Activated T-cell treated with anti-CD3 and anti-CD28 coated beads, Interleukin-2, amount 50 U/mL, for 72 hours (primary cell): ENCODE measurements around the gene PGR. TPM values are rescaled to one million over a fixed set of nuclear protein-coding genes. Genes with fewer than 3 reads are reported as not detected.

ENCODE experiments used
- ATAC-seq, 2 donors: fragments of 150-1000 bp; cut with Tn5 transposase; replicated peaks in 1 of 2; 2 replicates each; pipeline ENCODE4 v1.10.0; 2021; ENCODE audit warnings: moderate library complexity in 2 of 2, mild to moderate bottlenecking in 1 of 2
- DNase-seq, 2 donors: peaks; one replicate each; pipeline ENCODE4 v3.0.0; 2021 to 2022; ENCODE audit warnings: mixed read lengths in 1 of 2
- H3K27ac Mint-ChIP-seq: one replicate; pipeline ENCODE4 v1.8.0; 2022; ENCODE audit warnings: mild to moderate bottlenecking, moderate library complexity, mixed read lengths
- H3K27me3 Mint-ChIP-seq: one replicate; pipeline ENCODE4 v1.8.0; 2022; ENCODE audit warnings: low read depth, mixed read lengths
- H3K36me3 Mint-ChIP-seq, 2 donors: one replicate each; pipeline ENCODE4 v1.8.0; 2022; ENCODE audit warnings: mixed read lengths in 2 of 2, mild to moderate bottlenecking in 1 of 2; ENCODE audit not compliant: insufficient read depth in 2 of 2
- H3K4me1 Mint-ChIP-seq: one replicate; pipeline ENCODE4 v1.8.0; 2022; ENCODE audit warnings: low read depth, mixed read lengths
- H3K4me3 Mint-ChIP-seq, 2 donors: one replicate each; pipeline ENCODE4 v1.8.0; 2022; ENCODE audit warnings: mild to moderate bottlenecking in 2 of 2, mixed read lengths in 2 of 2, moderate library complexity in 2 of 2
- H3K9me3 Mint-ChIP-seq, 2 donors: one replicate each; pipeline ENCODE4 v1.8.0; 2022; ENCODE audit warnings: mixed read lengths in 2 of 2
- total RNA-seq, 2 donors: library from RNA; stranded (reverse); gene quantifications; one replicate each; pipeline ENCODE4 v1.2.3, GENCODE V29; 2022

The PGR gene
- not detected for total RNA-seq

DNA sequence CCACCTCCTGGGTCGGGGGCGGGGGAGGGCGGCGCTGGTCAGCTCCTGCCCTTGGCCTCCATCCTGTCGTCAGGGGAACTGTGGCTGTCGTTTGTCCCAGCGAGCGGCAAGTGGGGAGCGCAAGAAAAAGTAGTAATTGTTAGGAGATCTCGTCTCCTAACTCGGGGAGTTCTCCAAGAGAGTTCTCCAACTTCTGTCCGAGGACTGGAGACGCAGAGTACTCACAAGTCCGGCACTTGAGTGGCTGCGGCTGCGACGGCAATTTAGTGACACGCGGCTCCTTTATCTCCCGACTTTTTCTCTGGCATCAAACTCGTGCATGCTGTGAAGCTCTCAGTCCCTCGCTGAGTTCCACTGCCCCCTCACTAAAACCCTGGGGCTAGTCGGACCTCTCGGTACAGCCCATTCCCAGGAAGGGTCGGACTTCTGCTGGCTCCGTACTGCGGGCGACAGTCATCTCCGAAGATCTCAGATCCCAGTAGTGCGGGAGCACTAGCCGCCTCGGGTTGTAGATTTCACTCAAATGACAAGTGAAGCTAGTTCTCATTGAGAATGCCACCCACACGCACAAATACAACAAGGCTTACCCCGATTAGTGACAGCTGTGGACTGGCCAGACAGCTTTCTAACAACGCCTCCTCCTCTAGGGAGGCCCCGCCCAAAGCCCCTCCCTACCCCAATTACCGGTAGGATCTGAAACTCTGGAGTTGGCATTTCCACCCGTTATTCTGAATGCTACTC is at the start of gene PGR:
Gene PGR, minus strand, starts transcription at position 611 of the 741 bp plus-strand sequence. CDS start 743 bp downstream, outside the sequence.
- H3K9me3 Mint-ChIP-seq: no peaks in the 10 kb centered on the region
- ATAC-seq: no peak
- no peak for DNase-seq
- H3K27me3 Mint-ChIP-seq: peaks cover 28% of the 10 kb centered on the region
- no peak within 1 kb of the TSS for H3K4me3 Mint-ChIP-seq
- peaks cover 1 to 2% of the 10 kb centered on the region in 2 donors for H3K36me3 Mint-ChIP-seq
- H3K4me1 Mint-ChIP-seq: peaks cover 7% of the 10 kb centered on the region
- no peak within 1 kb of the TSS for H3K27ac Mint-ChIP-seq

GRCh38 chr11:101176381-101176780 is 46.8 kb upstream of the PGR start:
- Mint-ChIP-seq H3K27me3 (no peaks in the 10 kb centered on the region), H3K27ac (no peak overlapping the region), H3K36me3 (no peaks in the 10 kb centered on the region), H3K9me3 (peaks cover 4 to 9% of the 10 kb centered on the region in 2 donors), H3K4me3 (no peak overlapping the region), H3K4me1 (no peaks in the 10 kb centered on the region)
- DNase-seq (no peak), ATAC-seq (no peak)

- Mint-ChIP-seq H3K9me3 (peaks cover 3 to 5% of the 10 kb centered on the region in 2 donors), H3K27me3 (no peaks in the 10 kb centered on the region), H3K36me3 (no peaks in the 10 kb centered on the region), H3K27ac (no peak overlapping the region), H3K4me1 (no peaks in the 10 kb centered on the region), H3K4me3 (no peak overlapping the region)
- DNase-seq: no peak
- ATAC-seq: no peak
These were observed 40.3 kb upstream of the PGR start for GRCh38 chr11:101169944-101170343.

DNA sequence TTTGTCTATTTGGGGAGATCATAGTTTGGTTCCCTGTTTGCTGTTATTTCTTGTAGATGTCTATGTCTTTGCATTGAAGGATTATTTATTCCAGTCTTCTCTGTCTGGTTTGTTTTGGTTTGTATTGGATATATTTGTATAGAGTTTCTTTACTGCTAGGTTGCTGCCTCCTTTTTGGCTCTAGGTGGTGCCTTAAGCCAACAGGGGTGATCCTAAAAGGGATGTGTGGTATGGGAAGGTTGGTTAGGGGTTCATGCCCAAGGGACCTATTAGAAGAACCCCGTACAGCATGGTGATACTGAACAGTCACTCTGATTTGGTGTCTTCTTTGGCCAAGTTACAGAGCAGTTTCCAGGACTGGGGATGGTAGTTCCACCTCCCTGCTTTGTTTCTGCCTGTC is 36.4 kb upstream of the PGR start:
- Mint-ChIP-seq H3K9me3 (peaks cover 8% of the 10 kb centered on the region in 2 donors), H3K27me3 (no peaks in the 10 kb centered on the region), H3K36me3 (no peaks in the 10 kb centered on the region), H3K4me3 (no peak overlapping the region), H3K27ac (no peak overlapping the region), H3K4me1 (no peaks in the 10 kb centered on the region)
- no peak for ATAC-seq
- DNase-seq: no peak

DNA sequence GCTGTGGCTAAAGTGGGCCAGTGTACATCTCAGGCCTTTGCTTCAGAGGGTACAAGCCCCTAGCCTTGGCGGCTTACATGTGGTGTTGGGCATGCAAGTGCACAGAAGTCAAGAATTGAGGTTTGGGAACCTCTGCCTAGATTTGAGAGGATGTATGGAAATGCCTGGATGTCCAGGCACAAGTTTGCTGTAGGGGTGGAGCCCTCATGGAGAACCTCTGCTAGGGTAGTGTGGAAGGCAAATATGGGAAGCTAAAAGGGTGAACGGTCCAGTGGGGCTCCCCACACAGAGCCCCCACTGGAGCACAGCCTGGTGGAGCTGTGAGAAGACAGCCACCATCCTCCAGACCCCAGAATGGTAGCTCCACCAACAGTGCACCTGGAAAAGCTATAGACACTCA is 28.5 kb upstream of the PGR start:
- Mint-ChIP-seq H3K27me3 (no peaks in the 10 kb centered on the region), H3K4me1 (no peaks in the 10 kb centered on the region), H3K36me3 (no peaks in the 10 kb centered on the region)

GRCh38 chr11:101138245-101138930 is 8.8 kb upstream of the PGR start:
- no peaks in the 10 kb centered on the region for H3K27me3 Mint-ChIP-seq
- H3K4me1 Mint-ChIP-seq: no peaks in the 10 kb centered on the region
- ATAC-seq (no peak), DNase-seq (no peak)
- H3K4me3 Mint-ChIP-seq: no peak overlapping the region
- no peaks in the 10 kb centered on the region for H3K36me3 Mint-ChIP-seq
- H3K9me3 Mint-ChIP-seq: peaks cover 0 to 5% of the 10 kb centered on the region in 2 donors
- H3K27ac Mint-ChIP-seq: no peak overlapping the region

More for the DNA sequence above, 28.5 kb upstream of the PGR start:
- ATAC-seq (no peak), DNase-seq (no peak)
- Mint-ChIP-seq H3K4me3 (no peak overlapping the region), H3K27ac (no peak overlapping the region), H3K9me3 (peaks cover 15 to 16% of the 10 kb centered on the region in 2 donors)

- peaks cover 17% of the 10 kb centered on the region for H3K27me3 Mint-ChIP-seq
These were observed 3.6 kb upstream of the PGR start for GRCh38 chr11:101133190-101133589.

GRCh38 chr11:101128571-101129202 is 926 bp downstream of the PGR start:
- Mint-ChIP-seq H3K36me3 (peaks cover 1 to 2% of the 10 kb centered on the region in 2 donors), H3K27me3 (peaks cover 28% of the 10 kb centered on the region), H3K4me1 (peaks cover 7% of the 10 kb centered on the region), H3K9me3 (no peaks in the 10 kb centered on the region), H3K4me3 (no peak overlapping the region), H3K27ac (no peak overlapping the region)
- DNase-seq (no peak), ATAC-seq (no peak)

More at GRCh38 chr11:101133190-101133589, 3.6 kb upstream of the PGR start:
- DNase-seq (no peak), ATAC-seq (no peak)
- H3K27ac Mint-ChIP-seq: no peak overlapping the region
- H3K4me3 Mint-ChIP-seq: no peak overlapping the region
- H3K9me3 Mint-ChIP-seq: peaks cover 0 to 3% of the 10 kb centered on the region in 2 donors
- H3K36me3 Mint-ChIP-seq: peaks cover 0 to 2% of the 10 kb centered on the region in 2 donors
- no peaks in the 10 kb centered on the region for H3K4me1 Mint-ChIP-seq

- peaks cover 7% of the 10 kb centered on the region for H3K4me1 Mint-ChIP-seq
- peaks cover 1 to 2% of the 10 kb centered on the region in 2 donors for H3K36me3 Mint-ChIP-seq
- H3K27ac Mint-ChIP-seq: no peak overlapping the region
- no peak overlapping the region for H3K4me3 Mint-ChIP-seq
- ATAC-seq (no peak), DNase-seq (no peak)
- peaks cover 28% of the 10 kb centered on the region for H3K27me3 Mint-ChIP-seq
- H3K9me3 Mint-ChIP-seq: peaks cover 4% of the 10 kb centered on the region in 2 donors
These were observed 1.7 kb downstream of the PGR start for GRCh38 chr11:101127699-101128570.

DNA sequence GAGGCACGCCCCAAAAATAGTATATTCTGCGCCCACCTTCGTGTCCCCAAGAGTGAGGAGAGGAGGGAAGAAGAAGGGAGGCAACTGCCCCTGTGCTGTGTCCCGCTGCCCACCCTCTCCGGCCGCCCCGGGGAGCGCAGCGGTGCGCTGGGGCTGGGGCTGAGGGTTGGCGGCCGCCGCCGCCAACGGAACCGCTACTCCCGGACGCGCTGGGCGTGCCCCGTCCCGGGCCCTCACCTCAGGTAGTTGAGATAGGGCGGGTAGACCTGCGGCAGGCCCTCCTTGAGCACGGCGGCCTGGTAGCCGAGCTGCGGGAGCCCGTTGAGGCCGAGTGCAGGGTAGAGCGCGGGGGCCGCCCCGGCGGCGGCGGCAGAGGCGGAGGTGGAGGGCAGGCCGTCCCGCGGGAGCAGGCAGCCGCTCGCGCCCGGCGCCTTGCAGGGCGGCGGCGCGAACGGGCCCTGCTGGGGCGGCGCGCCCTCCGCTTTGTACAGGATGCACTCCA is 2.4 kb downstream of the PGR start:
- Mint-ChIP-seq H3K36me3 (peaks cover 2 to 4% of the 10 kb centered on the region in 2 donors), H3K27ac (no peak overlapping the region), H3K4me3 (peak overlapping the region; percentile 54 to 71), H3K9me3 (peaks cover 4 to 6% of the 10 kb centered on the region in 2 donors), H3K4me1 (peaks cover 7% of the 10 kb centered on the region), H3K27me3 (peaks cover 28% of the 10 kb centered on the region)
- ATAC-seq (peak in 1 of 2 donors; percentile 27), DNase-seq (no peak)

- Mint-ChIP-seq H3K36me3 (peaks cover 2 to 4% of the 10 kb centered on the region in 2 donors), H3K27ac (no peak overlapping the region), H3K27me3 (peaks cover 28% of the 10 kb centered on the region), H3K4me3 (peak overlapping the region; percentile 54 to 71), H3K4me1 (peaks cover 7% of the 10 kb centered on the region), H3K9me3 (peaks cover 4 to 6% of the 10 kb centered on the region in 2 donors)
- no peak for ATAC-seq
- no peak for DNase-seq
These were observed 2.9 kb downstream of the PGR start for GRCh38 chr11:101126551-101127196.

- Mint-ChIP-seq H3K4me1 (no peaks in the 10 kb centered on the region), H3K9me3 (peaks cover 5 to 6% of the 10 kb centered on the region in 2 donors), H3K36me3 (no peaks in the 10 kb centered on the region), H3K27ac (no peak overlapping the region), H3K27me3 (no peaks in the 10 kb centered on the region), H3K4me3 (no peak overlapping the region)
- DNase-seq (no peak), ATAC-seq (no peak)
These were observed 13.9 kb downstream of the PGR start for GRCh38 chr11:101115671-101116160.
